Transverse colon (tissue), 4 donors: ENCODE results near the gene SIGLEC1. TPM values are rescaled to one million over a fixed set of nuclear protein-coding genes. Genes with fewer than 3 reads are reported as not detected.

Experiments used
- DNase-seq: peaks from one replicate; pipeline ENCODE4 v3.0.0-alpha.2; 2019
- H3K27ac ChIP-seq, 4 donors: fragments of 200-600 bp; sonication (generic); 2 replicates each; pipeline ENCODE4 v1.5.1; 2016 to 2018; ENCODE audit warnings: inconsistent platforms in 4 of 4
- H3K27me3 ChIP-seq: fragments of 200-600 bp; sonication (generic); 2 replicates; pipeline ENCODE4 v1.5.1; 2017; ENCODE audit warnings: inconsistent platforms
- H3K36me3 ChIP-seq, 4 donors: fragments of 200-600 bp; sonication (generic); 2 replicates each; pipeline ENCODE4 v1.5.1; 2017 to 2019; ENCODE audit warnings: inconsistent platforms in 4 of 4
- H3K4me1 ChIP-seq, 4 donors: fragments of 200-600 bp; sonication (generic); 2 replicates each; pipeline ENCODE4 v1.5.1; 2017 to 2020; ENCODE audit warnings: inconsistent platforms in 4 of 4
- H3K4me3 ChIP-seq, 4 donors: fragments of 200-600 bp; sonication (generic); 1 replicate in 1 of 4; 2 replicates in 3 of 4; pipeline versions ENCODE4 v1.5.1 to v1.6.1; 2017 to 2019; ENCODE audit warnings: inconsistent platforms in 4 of 4
- H3K9me3 ChIP-seq, 2 donors: fragments of 200-600 bp; sonication (generic); 2 replicates each; pipeline ENCODE4 v1.5.1; 2017 to 2019; ENCODE audit warnings: inconsistent platforms in 2 of 2
- CTCF ChIP-seq, 5 experiments: fragments of 200-600 bp in 3 of 5; fragments of 450-650 bp in 2 of 5; sonication (generic) in 3 of 5; IDR thresholded peaks; 1 replicate in 2 of 5; 2 replicates in 3 of 5; pipeline ENCODE4 v1.5.1; 2016 to 2017; ENCODE audit warnings: antibody characterized with exemption in 5 of 5, inconsistent platforms in 3 of 5, mild to moderate bottlenecking in 2 of 5, moderate library complexity in 1 of 5
- EP300 ChIP-seq: sonication (generic); formaldehyde crosslinking; IDR thresholded peaks from one replicate; pipeline ENCODE4 v1.6.1; 2017; ENCODE audit warnings: antibody characterized with exemption, low read depth
- POLR2A ChIP-seq: fragments of 450-650 bp; IDR thresholded peaks from one replicate; pipeline ENCODE4 v1.6.1; 2016; ENCODE audit warnings: antibody characterized with exemption, mild to moderate bottlenecking, moderate library complexity
- POLR2AphosphoS5 ChIP-seq, 3 donors: sonication (generic); formaldehyde crosslinking; IDR thresholded peaks; one replicate each; pipeline ENCODE4 v1.6.1; 2016; ENCODE audit warnings: antibody characterized with exemption in 3 of 3
- WGBS, 2 donors: methylation state at CpG; one replicate each; pipeline ENCODE4 v1.1.5; 2018; ENCODE audit warnings: low coverage in 1 of 2; 5-methylcytosine and 5-hydroxymethylcytosine counted together
- in situ Hi-C, 4 donors: fragments of 200-750 bp; cut with MboI; loops; one replicate each; pipeline versions ENCODE4 v1.15.0 to v1.15.1; 2017; ENCODE audit warnings: low sequenced_read_pairs in 3 of 4, low pct_ligation_motif_present in 1 of 4, low pct_unique_long_range_greater_than_20kb in 1 of 4
- intact Hi-C: fragments of 100-400 bp; cut with DNase I; formaldehyde crosslinking; loops from one replicate; pipeline ENCODE4 v1.15.1; 2023; ENCODE audit warnings: low total_unique reads
- total RNA-seq, 4 donors: library from RNA; depleted of rRNA; stranded (reverse); fragments of >200 nt; gene quantifications; one replicate each; pipeline ENCODE4 v1.1.0, GENCODE V29; 2016

The SIGLEC1 gene
- total RNA-seq, 4 donors from 2014 or later = 2.2 to 17.6 (median 7.9) TPM

GRCh38 chr20:3696745-3697587 is 15.4 kb downstream of the SIGLEC1 start:
- H3K4me1 ChIP-seq = no peaks in the 10 kb centered on the region
- no peak for DNase-seq
- intact Hi-C loops (no loop called here), in situ Hi-C loops (loop anchor here in 1 of 4 donors (25.0 kb wide), 1 partner anchor 390 kb away; no protein-coding TSS in a partner anchor)
- TF ChIP-seq POLR2AphosphoS5 (IDR thresholded peaks at IDR 0.05) (no peak), EP300 (no peak), CTCF (IDR thresholded peaks at IDR 0.05) (no peak), POLR2A (no peak)
- H3K9me3 ChIP-seq = no peaks in the 10 kb centered on the region
- H3K4me3 ChIP-seq = no peak overlapping the region
- WGBS, 2 donors = 85% methylated on average over 13 of the region's 15 CpGs; no CpG with 5 or more reads in 1 of the 2 donors
- H3K36me3 ChIP-seq = no peaks in the 10 kb centered on the region
- H3K27me3 ChIP-seq = no peaks in the 10 kb centered on the region
- H3K27ac ChIP-seq = no peak overlapping the region

GRCh38 chr20:3696200-3696599 is 16.2 kb downstream of the SIGLEC1 start:
- intact Hi-C loops = no loop called here
- no peaks in the 10 kb centered on the region for H3K4me1 ChIP-seq
- no peaks in the 10 kb centered on the region for H3K36me3 ChIP-seq
- no peak for DNase-seq
- no peak overlapping the region for H3K4me3 ChIP-seq
- in situ Hi-C loops = loop anchor here in 1 of 4 donors (25.0 kb wide), 1 partner anchor 391 kb away; no protein-coding TSS in a partner anchor
- H3K27ac ChIP-seq = no peak overlapping the region
- H3K9me3 ChIP-seq = no peaks in the 10 kb centered on the region
- TF ChIP-seq POLR2A (no peak), CTCF (IDR thresholded peaks at IDR 0.05) (peak in 2 of 5 experiments; percentile 10 to 16)
- H3K27me3 ChIP-seq = no peaks in the 10 kb centered on the region
- WGBS, 2 donors = 70% methylated on average over 1 of the region's 1 CpG; no CpG with 5 or more reads in 1 of the 2 donors

- in situ Hi-C loops = loop anchor here in 1 of 4 donors (25.0 kb wide), 1 partner anchor 392 kb away; no protein-coding TSS in a partner anchor
- no peaks in the 10 kb centered on the region for H3K27me3 ChIP-seq
- intact Hi-C loops = no loop called here
- no peaks in the 10 kb centered on the region for H3K9me3 ChIP-seq
- H3K27ac ChIP-seq = no peak overlapping the region
- no peaks in the 10 kb centered on the region for H3K36me3 ChIP-seq
- H3K4me1 ChIP-seq = no peaks in the 10 kb centered on the region
- WGBS, 2 donors = 93% methylated on average over 5 of the region's 5 CpGs; no CpG with 5 or more reads in 1 of the 2 donors
- no peak overlapping the region for H3K4me3 ChIP-seq
- DNase-seq = no peak
- TF ChIP-seq EP300 (no peak), CTCF (IDR thresholded peaks at IDR 0.05) (no peak), POLR2AphosphoS5 (IDR thresholded peaks at IDR 0.05) (no peak), POLR2A (no peak)
Observed at GRCh38 chr20:3694864-3695263, 17.5 kb downstream of the SIGLEC1 start.

- DNase-seq = no peak
- H3K4me3 ChIP-seq = no peak overlapping the region
- 85% methylated on average over 13 of the region's 13 CpGs; no CpG with 5 or more reads in 1 of the 2 donors for WGBS, 2 donors
- no peaks in the 10 kb centered on the region for H3K27me3 ChIP-seq
- TF ChIP-seq POLR2A (no peak), CTCF (IDR thresholded peaks at IDR 0.05) (no peak), POLR2AphosphoS5 (IDR thresholded peaks at IDR 0.05) (no peak), EP300 (no peak)
- in situ Hi-C loops (loop anchor here in 1 of 4 donors (25.0 kb wide), 1 partner anchor 394 kb away; no protein-coding TSS in a partner anchor), intact Hi-C loops (no loop called here)
- H3K9me3 ChIP-seq = no peaks in the 10 kb centered on the region
- no peaks in the 10 kb centered on the region for H3K36me3 ChIP-seq
- H3K4me1 ChIP-seq = no peaks in the 10 kb centered on the region
- H3K27ac ChIP-seq = no peak overlapping the region
Observed at GRCh38 chr20:3693376-3693775, 19.0 kb downstream of the SIGLEC1 start.
